WTC11 (cell line): ENCODE measurements around the gene MYOD1. TPM values are rescaled to one million over a fixed set of nuclear protein-coding genes. Genes with fewer than 3 reads are reported as not detected.

Experiments
- CBFB ChIP-seq: sonication (generic); formaldehyde crosslinking; IDR thresholded peaks from 2 replicates; pipeline ENCODE4 v1.8.1; 2022; ENCODE audit warnings: mild to moderate bottlenecking, low read depth, missing genetic modification reagents
- CREB1 ChIP-seq: sonication (generic); formaldehyde crosslinking; IDR thresholded peaks from 2 replicates; pipeline ENCODE4 v1.8.0; 2023; ENCODE audit warnings: mild to moderate bottlenecking, missing genetic modification reagents
- ELF4 ChIP-seq: sonication (generic); formaldehyde crosslinking; IDR thresholded peaks from 2 replicates; pipeline ENCODE4 v1.8.1; 2022; ENCODE audit warnings: low read depth, mild to moderate bottlenecking, moderate library complexity, missing genetic modification reagents
- EMX1 ChIP-seq: fragments of 250-450 bp; sonication (Bioruptor Pico); IDR thresholded peaks from 2 replicates; pipeline ENCODE4 v1.8.0; 2021; ENCODE audit warnings: mild to moderate bottlenecking
- ESRRA ChIP-seq: sonication (generic); formaldehyde crosslinking; IDR thresholded peaks from 2 replicates; pipeline ENCODE4 v1.8.1; 2022; ENCODE audit warnings: mild to moderate bottlenecking, missing genetic modification reagents, borderline replicate concordance
- ETV6 ChIP-seq: sonication (generic); formaldehyde crosslinking; IDR thresholded peaks from 2 replicates; pipeline ENCODE4 v1.8.1; 2022; ENCODE audit warnings: mild to moderate bottlenecking, missing genetic modification reagents
- FOXK1 ChIP-seq: sonication (generic); formaldehyde crosslinking; IDR thresholded peaks from 2 replicates; pipeline ENCODE4 v1.8.0; 2022; ENCODE audit warnings: mild to moderate bottlenecking, moderate library complexity, missing genetic modification reagents
- FOXP1 ChIP-seq: sonication (generic); formaldehyde crosslinking; IDR thresholded peaks from 2 replicates; pipeline ENCODE4 v1.8.0; 2022; ENCODE audit warnings: missing genetic modification reagents, mild to moderate bottlenecking, moderate library complexity, borderline replicate concordance
- GTF2I ChIP-seq: fragments of 250-450 bp; sonication (Bioruptor Pico); conservative IDR thresholded peaks from 2 replicates; pipeline ENCODE4 v1.4.0; 2021; ENCODE audit warnings: mild to moderate bottlenecking
- HMGA2 ChIP-seq: fragments of 250-450 bp; sonication (Bioruptor Pico); IDR thresholded peaks from 2 replicates; pipeline ENCODE4 v1.4.0; 2021; ENCODE audit warnings: mild to moderate bottlenecking, moderate library complexity
- IRF2 ChIP-seq: sonication (generic); formaldehyde crosslinking; IDR thresholded peaks from 2 replicates; pipeline ENCODE4 v1.8.0; 2022; ENCODE audit warnings: low read depth, missing genetic modification reagents, borderline replicate concordance
- MXD4 ChIP-seq: fragments of 250-450 bp; sonication (Bioruptor Pico); IDR thresholded peaks from 2 replicates; pipeline ENCODE4 v1.8.0; 2021; ENCODE audit warnings: mild to moderate bottlenecking, moderate library complexity, borderline replicate concordance
- MYBL2 ChIP-seq: sonication (generic); formaldehyde crosslinking; IDR thresholded peaks from 2 replicates; pipeline ENCODE4 v1.8.1; 2023; ENCODE audit warnings: mild to moderate bottlenecking, moderate library complexity, missing genetic modification reagents
- NFATC4 ChIP-seq: fragments of 250-450 bp; sonication (Bioruptor Pico); IDR thresholded peaks from 2 replicates; pipeline ENCODE4 v1.9.0; 2021; ENCODE audit warnings: mild to moderate bottlenecking
- NFYB ChIP-seq: sonication (generic); formaldehyde crosslinking; conservative IDR thresholded peaks from 2 replicates; pipeline ENCODE4 v1.8.0; 2022; ENCODE audit warnings: low read depth, missing genetic modification reagents
- RELA ChIP-seq: sonication (generic); formaldehyde crosslinking; IDR thresholded peaks from 2 replicates; pipeline ENCODE4 v1.8.1; 2022; ENCODE audit warnings: missing genetic modification reagents, mild to moderate bottlenecking, borderline replicate concordance
- RORB ChIP-seq: fragments of 250-450 bp; sonication (Bioruptor Pico); IDR thresholded peaks from 2 replicates; pipeline ENCODE4 v1.9.0; 2021; ENCODE audit warnings: mild to moderate bottlenecking
- SMAD3 ChIP-seq: sonication (generic); formaldehyde crosslinking; IDR thresholded peaks from 2 replicates; pipeline ENCODE4 v1.8.0; 2022; ENCODE audit warnings: missing genetic modification reagents, mild to moderate bottlenecking, borderline replicate concordance
- ZNF121 ChIP-seq: sonication (generic); formaldehyde crosslinking; IDR thresholded peaks from 2 replicates; pipeline ENCODE4 v1.8.0; 2023; ENCODE audit warnings: missing genetic modification reagents
- ZNF396 ChIP-seq: fragments of 250-450 bp; sonication (Bioruptor Pico); IDR thresholded peaks from 2 replicates; pipeline ENCODE4 v1.8.0; 2021; ENCODE audit warnings: mild to moderate bottlenecking, moderate library complexity, borderline replicate concordance
- total RNA-seq: library from RNA; stranded (reverse); gene quantifications from 3 replicates; pipeline ENCODE4 v1.2.3, GENCODE V29; 2021
- TF ChIP-seq, protein P1 (sequence below): sonication (generic); formaldehyde crosslinking; IDR thresholded peaks from 2 replicates; pipeline ENCODE4 v1.8.0; 2022; ENCODE audit warnings: mild to moderate bottlenecking, missing genetic modification reagents
- TF ChIP-seq, protein P2 (sequence below): sonication (generic); formaldehyde crosslinking; IDR thresholded peaks from 2 replicates; pipeline ENCODE4 v1.8.1; 2022; ENCODE audit warnings: low read depth, missing genetic modification reagents, borderline replicate concordance
- TF ChIP-seq, protein P3 (sequence below): sonication (generic); formaldehyde crosslinking; IDR thresholded peaks from 2 replicates; pipeline ENCODE4 v1.8.1; 2023; ENCODE audit warnings: mild to moderate bottlenecking, missing genetic modification reagents
- TF ChIP-seq, protein P4 (sequence below): sonication (generic); formaldehyde crosslinking; conservative IDR thresholded peaks from 2 replicates; pipeline ENCODE4 v1.8.1; 2022; ENCODE audit warnings: mild to moderate bottlenecking, missing genetic modification reagents
- TF ChIP-seq, protein P5 (sequence below): sonication (generic); formaldehyde crosslinking; IDR thresholded peaks from 2 replicates; pipeline ENCODE4 v1.8.0; 2023; ENCODE audit warnings: mild to moderate bottlenecking, missing genetic modification reagents
- TF ChIP-seq, protein P6 (sequence below): sonication (generic); formaldehyde crosslinking; IDR thresholded peaks from 2 replicates; pipeline ENCODE4 v1.8.0; 2022; ENCODE audit warnings: missing genetic modification reagents
- TF ChIP-seq, protein P7 (sequence below): sonication (generic); formaldehyde crosslinking; IDR thresholded peaks from 2 replicates; pipeline ENCODE4 v1.8.1; 2023; ENCODE audit warnings: mild to moderate bottlenecking, moderate library complexity, missing genetic modification reagents

The MYOD1 gene
- total RNA-seq, 1 experiment from 2014 or later: not detected

DNA sequence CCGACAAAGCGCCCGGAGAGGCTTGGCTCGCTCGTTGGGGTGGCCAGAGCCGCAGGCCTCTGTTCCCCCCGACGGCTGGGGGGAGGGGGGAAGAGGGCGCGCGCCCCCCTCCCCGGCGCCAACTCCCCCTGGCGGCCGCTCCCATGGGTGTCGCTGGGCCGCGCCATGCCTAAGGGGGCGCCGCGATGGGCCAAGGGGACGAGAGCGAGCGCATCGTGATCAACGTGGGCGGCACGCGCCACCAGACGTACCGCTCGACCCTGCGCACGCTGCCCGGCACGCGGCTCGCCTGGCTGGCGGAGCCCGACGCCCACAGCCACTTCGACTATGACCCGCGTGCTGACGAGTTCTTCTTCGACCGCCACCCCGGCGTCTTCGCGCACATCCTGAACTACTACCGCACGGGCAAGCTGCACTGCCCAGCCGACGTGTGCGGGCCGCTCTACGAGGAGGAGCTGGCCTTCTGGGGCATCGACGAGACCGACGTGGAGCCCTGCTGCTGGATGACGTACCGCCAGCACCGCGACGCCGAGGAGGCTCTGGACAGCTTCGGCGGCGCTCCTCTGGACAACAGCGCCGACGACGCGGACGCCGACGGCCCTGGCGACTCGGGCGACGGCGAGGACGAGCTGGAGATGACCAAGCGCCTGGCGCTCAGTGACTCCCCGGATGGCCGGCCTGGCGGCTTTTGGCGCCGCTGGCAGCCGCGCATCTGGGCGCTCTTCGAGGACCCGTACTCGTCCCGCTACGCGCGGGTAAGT lies 16.6 kb downstream of the MYOD1 start (continued):
- TF ChIP-seq, protein P1, sequence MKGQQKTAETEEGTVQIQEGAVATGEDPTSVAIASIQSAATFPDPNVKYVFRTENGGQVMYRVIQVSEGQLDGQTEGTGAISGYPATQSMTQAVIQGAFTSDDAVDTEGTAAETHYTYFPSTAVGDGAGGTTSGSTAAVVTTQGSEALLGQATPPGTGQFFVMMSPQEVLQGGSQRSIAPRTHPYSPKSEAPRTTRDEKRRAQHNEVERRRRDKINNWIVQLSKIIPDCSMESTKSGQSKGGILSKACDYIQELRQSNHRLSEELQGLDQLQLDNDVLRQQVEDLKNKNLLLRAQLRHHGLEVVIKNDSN (CRISPR knock-in tag): peak; percentile 78
- no peak; the same call in 1 of the 2 replicates for TF ChIP-seq NFYB (CRISPR knock-in tag)
- TF ChIP-seq IRF2 (CRISPR knock-in tag): peak; percentile 85; the same call in 1 of the 2 replicates
- TF ChIP-seq, protein P2, sequence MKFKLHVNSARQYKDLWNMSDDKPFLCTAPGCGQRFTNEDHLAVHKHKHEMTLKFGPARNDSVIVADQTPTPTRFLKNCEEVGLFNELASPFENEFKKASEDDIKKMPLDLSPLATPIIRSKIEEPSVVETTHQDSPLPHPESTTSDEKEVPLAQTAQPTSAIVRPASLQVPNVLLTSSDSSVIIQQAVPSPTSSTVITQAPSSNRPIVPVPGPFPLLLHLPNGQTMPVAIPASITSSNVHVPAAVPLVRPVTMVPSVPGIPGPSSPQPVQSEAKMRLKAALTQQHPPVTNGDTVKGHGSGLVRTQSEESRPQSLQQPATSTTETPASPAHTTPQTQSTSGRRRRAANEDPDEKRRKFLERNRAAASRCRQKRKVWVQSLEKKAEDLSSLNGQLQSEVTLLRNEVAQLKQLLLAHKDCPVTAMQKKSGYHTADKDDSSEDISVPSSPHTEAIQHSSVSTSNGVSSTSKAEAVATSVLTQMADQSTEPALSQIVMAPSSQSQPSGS: peak; percentile 79; the same call in 1 of the 2 replicates
- peak; percentile 89 for TF ChIP-seq ELF4 (CRISPR knock-in tag)
- peak; percentile 99 for TF ChIP-seq FOXP1 (CRISPR knock-in tag)
- TF ChIP-seq, protein P3, sequence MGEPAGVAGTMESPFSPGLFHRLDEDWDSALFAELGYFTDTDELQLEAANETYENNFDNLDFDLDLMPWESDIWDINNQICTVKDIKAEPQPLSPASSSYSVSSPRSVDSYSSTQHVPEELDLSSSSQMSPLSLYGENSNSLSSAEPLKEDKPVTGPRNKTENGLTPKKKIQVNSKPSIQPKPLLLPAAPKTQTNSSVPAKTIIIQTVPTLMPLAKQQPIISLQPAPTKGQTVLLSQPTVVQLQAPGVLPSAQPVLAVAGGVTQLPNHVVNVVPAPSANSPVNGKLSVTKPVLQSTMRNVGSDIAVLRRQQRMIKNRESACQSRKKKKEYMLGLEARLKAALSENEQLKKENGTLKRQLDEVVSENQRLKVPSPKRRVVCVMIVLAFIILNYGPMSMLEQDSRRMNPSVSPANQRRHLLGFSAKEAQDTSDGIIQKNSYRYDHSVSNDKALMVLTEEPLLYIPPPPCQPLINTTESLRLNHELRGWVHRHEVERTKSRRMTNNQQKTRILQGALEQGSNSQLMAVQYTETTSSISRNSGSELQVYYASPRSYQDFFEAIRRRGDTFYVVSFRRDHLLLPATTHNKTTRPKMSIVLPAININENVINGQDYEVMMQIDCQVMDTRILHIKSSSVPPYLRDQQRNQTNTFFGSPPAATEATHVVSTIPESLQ: peak; percentile 82; the same call in 1 of the 2 replicates
- TF ChIP-seq CREB1 (CRISPR knock-in tag): peak; percentile 95
- no peak for TF ChIP-seq ZNF396 (CRISPR knock-in tag)
- TF ChIP-seq, protein P4, sequence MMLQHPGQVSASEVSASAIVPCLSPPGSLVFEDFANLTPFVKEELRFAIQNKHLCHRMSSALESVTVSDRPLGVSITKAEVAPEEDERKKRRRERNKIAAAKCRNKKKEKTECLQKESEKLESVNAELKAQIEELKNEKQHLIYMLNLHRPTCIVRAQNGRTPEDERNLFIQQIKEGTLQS (CRISPR knock-in tag): peak; percentile 95
- TF ChIP-seq SMAD3: peak; percentile 99
- TF ChIP-seq ZNF121 (CRISPR knock-in tag): peak; percentile 88
- TF ChIP-seq HMGA2 (CRISPR knock-in tag): no peak
- no peak for TF ChIP-seq MXD4
- TF ChIP-seq, protein P5, sequence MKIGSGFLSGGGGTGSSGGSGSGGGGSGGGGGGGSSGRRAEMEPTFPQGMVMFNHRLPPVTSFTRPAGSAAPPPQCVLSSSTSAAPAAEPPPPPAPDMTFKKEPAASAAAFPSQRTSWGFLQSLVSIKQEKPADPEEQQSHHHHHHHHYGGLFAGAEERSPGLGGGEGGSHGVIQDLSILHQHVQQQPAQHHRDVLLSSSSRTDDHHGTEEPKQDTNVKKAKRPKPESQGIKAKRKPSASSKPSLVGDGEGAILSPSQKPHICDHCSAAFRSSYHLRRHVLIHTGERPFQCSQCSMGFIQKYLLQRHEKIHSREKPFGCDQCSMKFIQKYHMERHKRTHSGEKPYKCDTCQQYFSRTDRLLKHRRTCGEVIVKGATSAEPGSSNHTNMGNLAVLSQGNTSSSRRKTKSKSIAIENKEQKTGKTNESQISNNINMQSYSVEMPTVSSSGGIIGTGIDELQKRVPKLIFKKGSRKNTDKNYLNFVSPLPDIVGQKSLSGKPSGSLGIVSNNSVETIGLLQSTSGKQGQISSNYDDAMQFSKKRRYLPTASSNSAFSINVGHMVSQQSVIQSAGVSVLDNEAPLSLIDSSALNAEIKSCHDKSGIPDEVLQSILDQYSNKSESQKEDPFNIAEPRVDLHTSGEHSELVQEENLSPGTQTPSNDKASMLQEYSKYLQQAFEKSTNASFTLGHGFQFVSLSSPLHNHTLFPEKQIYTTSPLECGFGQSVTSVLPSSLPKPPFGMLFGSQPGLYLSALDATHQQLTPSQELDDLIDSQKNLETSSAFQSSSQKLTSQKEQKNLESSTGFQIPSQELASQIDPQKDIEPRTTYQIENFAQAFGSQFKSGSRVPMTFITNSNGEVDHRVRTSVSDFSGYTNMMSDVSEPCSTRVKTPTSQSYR: peak; percentile 93
- TF ChIP-seq, protein P6, sequence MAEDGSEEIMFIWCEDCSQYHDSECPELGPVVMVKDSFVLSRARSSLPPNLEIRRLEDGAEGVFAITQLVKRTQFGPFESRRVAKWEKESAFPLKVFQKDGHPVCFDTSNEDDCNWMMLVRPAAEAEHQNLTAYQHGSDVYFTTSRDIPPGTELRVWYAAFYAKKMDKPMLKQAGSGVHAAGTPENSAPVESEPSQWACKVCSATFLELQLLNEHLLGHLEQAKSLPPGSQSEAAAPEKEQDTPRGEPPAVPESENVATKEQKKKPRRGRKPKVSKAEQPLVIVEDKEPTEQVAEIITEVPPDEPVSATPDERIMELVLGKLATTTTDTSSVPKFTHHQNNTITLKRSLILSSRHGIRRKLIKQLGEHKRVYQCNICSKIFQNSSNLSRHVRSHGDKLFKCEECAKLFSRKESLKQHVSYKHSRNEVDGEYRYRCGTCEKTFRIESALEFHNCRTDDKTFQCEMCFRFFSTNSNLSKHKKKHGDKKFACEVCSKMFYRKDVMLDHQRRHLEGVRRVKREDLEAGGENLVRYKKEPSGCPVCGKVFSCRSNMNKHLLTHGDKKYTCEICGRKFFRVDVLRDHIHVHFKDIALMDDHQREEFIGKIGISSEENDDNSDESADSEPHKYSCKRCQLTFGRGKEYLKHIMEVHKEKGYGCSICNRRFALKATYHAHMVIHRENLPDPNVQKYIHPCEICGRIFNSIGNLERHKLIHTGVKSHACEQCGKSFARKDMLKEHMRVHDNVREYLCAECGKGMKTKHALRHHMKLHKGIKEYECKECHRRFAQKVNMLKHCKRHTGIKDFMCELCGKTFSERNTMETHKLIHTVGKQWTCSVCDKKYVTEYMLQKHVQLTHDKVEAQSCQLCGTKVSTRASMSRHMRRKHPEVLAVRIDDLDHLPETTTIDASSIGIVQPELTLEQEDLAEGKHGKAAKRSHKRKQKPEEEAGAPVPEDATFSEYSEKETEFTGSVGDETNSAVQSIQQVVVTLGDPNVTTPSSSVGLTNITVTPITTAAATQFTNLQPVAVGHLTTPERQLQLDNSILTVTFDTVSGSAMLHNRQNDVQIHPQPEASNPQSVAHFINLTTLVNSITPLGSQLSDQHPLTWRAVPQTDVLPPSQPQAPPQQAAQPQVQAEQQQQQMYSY (CRISPR knock-in tag): peak; percentile 82
- TF ChIP-seq FOXK1 (CRISPR knock-in tag): peak; percentile 96
- TF ChIP-seq MYBL2 (CRISPR knock-in tag): peak; percentile 97
- peak; percentile 96 for TF ChIP-seq ESRRA (CRISPR knock-in tag)
- peak; percentile 99 for TF ChIP-seq RELA (CRISPR knock-in tag)
- TF ChIP-seq CBFB (CRISPR knock-in tag): 0 out of 2 replicates have a peak, but pooled peaks have one; percentile 41
- no peak for TF ChIP-seq RORB
- no peak for TF ChIP-seq NFATC4
- TF ChIP-seq EMX1 (CRISPR knock-in tag): no peak
- no peak for TF ChIP-seq GTF2I
- TF ChIP-seq ETV6 (CRISPR knock-in tag): peak; percentile 98
- TF ChIP-seq, protein P7, sequence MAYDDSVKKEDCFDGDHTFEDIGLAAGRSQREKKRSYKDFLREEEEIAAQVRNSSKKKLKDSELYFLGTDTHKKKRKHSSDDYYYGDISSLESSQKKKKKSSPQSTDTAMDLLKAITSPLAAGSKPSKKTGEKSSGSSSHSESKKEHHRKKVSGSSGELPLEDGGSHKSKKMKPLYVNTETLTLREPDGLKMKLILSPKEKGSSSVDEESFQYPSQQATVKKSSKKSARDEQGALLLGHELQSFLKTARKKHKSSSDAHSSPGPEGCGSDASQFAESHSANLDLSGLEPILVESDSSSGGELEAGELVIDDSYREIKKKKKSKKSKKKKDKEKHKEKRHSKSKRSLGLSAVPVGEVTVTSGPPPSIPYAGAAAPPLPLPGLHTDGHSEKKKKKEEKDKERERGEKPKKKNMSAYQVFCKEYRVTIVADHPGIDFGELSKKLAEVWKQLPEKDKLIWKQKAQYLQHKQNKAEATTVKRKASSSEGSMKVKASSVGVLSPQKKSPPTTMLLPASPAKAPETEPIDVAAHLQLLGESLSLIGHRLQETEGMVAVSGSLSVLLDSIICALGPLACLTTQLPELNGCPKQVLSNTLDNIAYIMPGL (CRISPR knock-in tag): peak; percentile 61; the same call in 1 of the 2 replicates
